ENCODE data around the gene CYB561. TPM values are rescaled to one million over a fixed set of nuclear protein-coding genes. Genes with fewer than 3 reads are reported as not detected.
A peak's percentile ranks its signal among the peaks of the same experiment; 100 is the strongest.

CYB561 gene
- polyA plus RNA-seq (ENCODE audit: insufficient read length in 4 of 4): 10 to 100 TPM; 25.7 to 33.8 (median 29.9) TPM

- peak; percentile 62 to 65 (median 64) for DNase-seq (ENCODE audit: low read depth in 4 of 4, low spot score in 3 of 4)
Measured at GRCh38 chr17:63445954-63446752, at the start of gene CYB561. Gene CYB561 (minus strand): TSS chr17:63446306. CDS start chr17:63437547, 8,759 bp downstream.

GRCh38 chr17:63495491-63495890, 49.4 kb upstream of the CYB561 start:
- no peak for DNase-seq (ENCODE audit: low read depth in 4 of 4, low spot score in 3 of 4)

GRCh38 chr17:63494300-63494928, 48.3 kb upstream of the CYB561 start:
- no peak for DNase-seq (ENCODE audit: low read depth in 4 of 4, low spot score in 3 of 4)

- DNase-seq (ENCODE audit: low read depth in 4 of 4, low spot score in 3 of 4): no peak
Measured at GRCh38 chr17:63493411-63493810, 47.3 kb upstream of the CYB561 start.

DNA sequence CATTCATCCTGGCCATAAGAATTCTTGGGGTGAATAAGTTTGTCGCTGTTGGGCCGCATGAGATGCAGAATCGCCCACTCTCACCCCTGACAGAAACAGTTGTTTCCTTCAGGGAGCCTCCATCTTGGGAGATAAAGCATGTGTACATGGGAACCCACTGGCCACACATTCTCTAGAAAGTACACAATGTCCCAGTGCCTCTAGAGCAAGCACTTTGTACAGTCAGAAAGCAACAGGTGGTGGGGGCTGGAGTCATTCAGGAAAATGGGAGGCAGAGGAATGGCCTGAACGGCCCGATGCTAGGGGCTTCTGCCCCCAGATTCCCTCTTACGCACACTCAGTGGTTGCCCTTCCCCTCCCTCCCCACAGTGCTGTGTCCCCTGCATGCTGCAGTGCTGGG, 46.8 kb upstream of the CYB561 start:
- DNase-seq (ENCODE audit: low read depth in 4 of 4, low spot score in 3 of 4): no peak

- no peak for DNase-seq (ENCODE audit: low read depth in 4 of 4, low spot score in 3 of 4)
Measured at GRCh38 chr17:63491977-63492618, 46.0 kb upstream of the CYB561 start.

DNA sequence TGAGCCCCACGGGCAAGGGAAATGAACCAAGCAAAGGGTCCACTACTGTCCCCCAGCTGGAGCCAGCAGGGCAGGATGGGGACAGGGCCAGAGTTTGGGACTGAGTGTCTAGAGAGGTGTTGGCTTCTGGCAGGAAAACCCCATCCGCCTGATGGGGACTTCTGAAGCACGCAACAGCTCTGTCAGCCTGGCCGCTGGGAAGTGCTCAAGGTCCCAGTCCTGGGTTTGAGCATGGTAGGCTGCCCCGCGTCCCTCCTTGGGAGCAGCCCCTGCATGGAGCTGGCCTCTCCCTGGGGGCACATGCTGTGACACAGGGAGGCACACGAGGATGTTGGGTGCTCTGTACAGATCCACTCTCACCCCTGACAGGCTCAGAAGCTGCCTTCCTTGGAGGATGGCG, 45.3 kb upstream of the CYB561 start:
- no peak for DNase-seq (ENCODE audit: low read depth in 4 of 4, low spot score in 3 of 4)

DNA sequence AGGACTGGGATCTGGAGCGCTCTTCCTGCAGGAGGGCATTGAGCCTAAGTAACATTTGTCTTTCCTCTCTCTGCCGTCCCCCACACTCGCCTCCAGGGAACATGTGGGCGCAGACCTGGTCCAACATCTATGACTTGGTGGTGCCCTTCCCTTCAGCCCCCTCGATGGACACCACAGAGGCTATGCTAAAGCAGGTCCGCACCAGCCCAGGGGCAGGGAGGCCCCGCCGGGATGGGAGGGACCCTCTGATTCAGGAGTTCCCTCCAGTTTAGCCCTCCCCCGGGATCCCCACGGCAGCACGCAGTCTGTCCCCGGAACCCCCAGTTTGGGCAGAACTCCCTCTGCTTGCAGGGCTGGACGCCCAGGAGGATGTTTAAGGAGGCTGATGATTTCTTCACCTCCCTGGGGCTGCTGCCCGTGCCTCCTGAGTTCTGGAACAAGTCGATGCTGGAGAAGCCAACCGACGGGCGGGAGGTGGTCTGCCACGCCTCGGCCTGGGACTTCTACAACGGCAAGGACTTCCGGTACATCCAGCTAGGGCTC, 44.8 kb upstream of the CYB561 start:
- DNase-seq (ENCODE audit: low read depth in 4 of 4, low spot score in 3 of 4): no peak

DNA sequence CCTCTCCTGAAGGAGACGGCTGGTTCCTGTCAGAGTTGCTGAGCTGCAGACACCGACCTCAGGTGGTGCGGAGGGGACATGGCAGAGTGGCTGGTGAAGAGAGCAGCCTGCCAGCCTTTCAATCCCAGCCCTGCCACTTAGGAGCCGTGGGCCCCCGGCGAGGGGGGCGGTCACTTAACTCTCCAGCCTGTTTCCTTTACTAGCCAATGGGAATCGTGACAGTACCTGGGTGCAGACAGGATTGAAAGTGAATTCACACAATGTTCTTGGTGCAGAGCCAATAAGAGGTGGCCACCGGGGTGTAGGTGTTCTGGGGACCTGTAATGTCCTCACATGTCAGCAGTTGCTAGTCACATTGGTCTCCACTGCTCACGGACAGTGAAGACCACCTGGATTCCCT, 44.2 kb upstream of the CYB561 start:
- DNase-seq (ENCODE audit: low read depth in 4 of 4, low spot score in 3 of 4): no peak

- no peak for DNase-seq (ENCODE audit: low read depth in 4 of 4, low spot score in 3 of 4)
Measured at GRCh38 chr17:63489291-63489690, 43.2 kb upstream of the CYB561 start.

GRCh38 chr17:63488851-63489250, 42.7 kb upstream of the CYB561 start:
- no peak for DNase-seq (ENCODE audit: low read depth in 4 of 4, low spot score in 3 of 4)

GRCh38 chr17:63487014-63487339, 40.9 kb upstream of the CYB561 start:
- DNase-seq (ENCODE audit: low read depth in 4 of 4, low spot score in 3 of 4): no peak

GRCh38 chr17:63486317-63487013, 40.4 kb upstream of the CYB561 start:
- DNase-seq (ENCODE audit: low read depth in 4 of 4, low spot score in 3 of 4): no peak

DNA sequence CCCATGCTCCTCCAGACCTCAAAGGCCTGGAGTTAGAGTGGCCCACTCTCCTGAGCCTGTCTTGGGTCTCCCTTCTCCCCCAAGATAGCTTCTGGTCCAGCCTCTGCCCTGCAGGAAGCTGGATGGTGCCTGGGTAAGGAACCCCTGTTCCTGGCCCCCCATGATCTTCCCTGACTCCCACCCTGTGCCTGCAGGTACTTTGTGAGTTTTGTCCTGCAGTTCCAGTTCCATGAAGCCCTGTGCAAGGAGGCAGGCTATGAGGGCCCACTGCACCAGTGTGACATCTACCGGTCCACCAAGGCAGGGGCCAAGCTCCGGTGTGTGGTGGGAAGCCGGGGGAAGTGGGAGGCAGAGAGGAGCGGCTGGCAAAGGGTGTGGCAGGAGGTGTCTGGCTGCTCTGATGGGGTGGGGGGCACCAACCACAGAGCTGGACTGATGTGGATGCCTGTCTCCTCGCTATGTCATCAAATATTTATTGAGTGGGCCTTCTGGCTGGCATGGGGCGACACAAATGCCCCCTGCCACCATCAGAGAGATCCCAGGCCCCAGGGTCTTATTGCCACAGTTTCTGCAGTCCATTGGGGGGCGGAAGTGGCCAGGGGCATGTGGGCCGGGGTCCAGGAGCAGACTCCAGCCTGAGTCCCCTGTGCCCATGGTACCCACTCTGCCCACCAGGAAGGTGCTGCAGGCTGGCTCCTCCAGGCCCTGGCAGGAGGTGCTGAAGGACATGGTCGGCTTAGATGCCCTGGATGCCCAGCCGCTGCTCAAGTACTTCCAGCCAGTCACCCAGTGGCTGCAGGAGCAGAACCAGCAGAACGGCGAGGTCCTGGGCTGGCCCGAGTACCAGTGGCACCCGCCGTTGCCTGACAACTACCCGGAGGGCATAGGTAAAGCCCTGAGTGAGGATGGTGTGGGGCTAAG, 37.8 kb upstream of the CYB561 start:
- DNase-seq (ENCODE audit: low read depth in 4 of 4, low spot score in 3 of 4): no peak

DNA sequence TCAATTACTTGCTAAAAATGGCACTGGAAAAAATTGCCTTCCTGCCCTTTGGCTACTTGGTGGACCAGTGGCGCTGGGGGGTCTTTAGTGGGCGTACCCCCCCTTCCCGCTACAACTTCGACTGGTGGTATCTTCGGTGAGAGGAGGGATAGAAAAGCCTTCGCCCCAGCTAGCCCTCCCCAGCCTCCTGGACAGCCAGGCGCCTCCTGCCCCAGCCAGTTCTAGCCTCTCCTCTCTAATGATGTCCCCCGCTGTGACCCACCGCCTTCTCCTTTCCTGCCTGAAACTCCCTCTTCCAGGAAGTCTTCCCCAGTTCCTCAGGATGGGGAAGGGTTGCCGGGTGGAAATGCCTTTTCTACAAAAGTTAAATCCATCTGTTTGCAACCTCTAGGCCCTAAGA, 36.9 kb upstream of the CYB561 start:
- DNase-seq (ENCODE audit: low read depth in 4 of 4, low spot score in 3 of 4): no peak

- no peak for DNase-seq (ENCODE audit: low read depth in 4 of 4, low spot score in 3 of 4)
Measured at GRCh38 chr17:63482509-63482908, 36.4 kb upstream of the CYB561 start.

DNA sequence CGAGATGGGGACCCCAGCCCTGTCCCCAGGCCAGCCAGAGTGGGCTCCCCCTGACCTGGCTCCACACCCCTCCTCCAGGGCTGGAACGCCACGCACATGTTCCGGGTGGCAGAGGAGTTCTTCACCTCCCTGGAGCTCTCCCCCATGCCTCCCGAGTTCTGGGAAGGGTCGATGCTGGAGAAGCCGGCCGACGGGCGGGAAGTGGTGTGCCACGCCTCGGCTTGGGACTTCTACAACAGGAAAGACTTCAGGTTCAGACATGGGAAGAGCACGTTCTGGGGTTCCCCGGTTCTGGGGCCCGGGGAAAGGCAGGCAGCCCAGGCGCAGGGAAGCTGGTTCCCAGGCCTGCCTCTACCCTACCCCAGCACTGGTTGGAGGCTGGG, 35.4 kb upstream of the CYB561 start:
- DNase-seq (ENCODE audit: low read depth in 4 of 4, low spot score in 3 of 4): no peak

DNA sequence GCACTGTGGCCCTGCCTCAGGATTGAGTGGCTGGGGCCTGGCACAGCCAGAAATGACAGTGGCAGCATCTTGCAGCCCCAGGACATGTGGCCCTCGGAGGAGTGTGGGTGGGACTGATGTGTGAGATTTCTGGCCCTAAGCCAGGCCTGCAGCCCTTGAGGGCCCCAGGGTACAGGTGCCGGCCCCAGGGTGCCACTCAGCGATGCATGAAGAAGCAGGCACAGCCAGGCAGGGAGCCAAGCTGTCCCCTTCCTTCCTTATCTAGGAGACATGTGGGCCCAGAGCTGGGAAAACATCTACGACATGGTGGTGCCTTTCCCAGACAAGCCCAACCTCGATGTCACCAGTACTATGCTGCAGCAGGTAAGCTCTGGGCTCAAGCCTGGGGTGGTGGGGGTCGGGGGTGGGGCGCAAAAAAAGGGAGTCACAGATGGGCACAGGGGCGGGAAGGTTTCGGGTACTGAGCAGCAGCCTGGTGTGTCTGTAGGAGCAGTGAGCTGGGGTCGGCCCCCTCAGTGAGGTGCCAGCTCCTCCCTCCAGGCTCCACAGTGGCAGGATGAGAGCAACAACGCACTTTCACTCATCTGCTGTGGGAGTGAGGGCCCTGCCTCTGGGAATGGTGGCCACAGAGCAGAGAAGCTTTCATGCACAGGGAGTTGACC, 34.9 kb upstream of the CYB561 start:
- DNase-seq (ENCODE audit: low read depth in 4 of 4, low spot score in 3 of 4): no peak

DNA sequence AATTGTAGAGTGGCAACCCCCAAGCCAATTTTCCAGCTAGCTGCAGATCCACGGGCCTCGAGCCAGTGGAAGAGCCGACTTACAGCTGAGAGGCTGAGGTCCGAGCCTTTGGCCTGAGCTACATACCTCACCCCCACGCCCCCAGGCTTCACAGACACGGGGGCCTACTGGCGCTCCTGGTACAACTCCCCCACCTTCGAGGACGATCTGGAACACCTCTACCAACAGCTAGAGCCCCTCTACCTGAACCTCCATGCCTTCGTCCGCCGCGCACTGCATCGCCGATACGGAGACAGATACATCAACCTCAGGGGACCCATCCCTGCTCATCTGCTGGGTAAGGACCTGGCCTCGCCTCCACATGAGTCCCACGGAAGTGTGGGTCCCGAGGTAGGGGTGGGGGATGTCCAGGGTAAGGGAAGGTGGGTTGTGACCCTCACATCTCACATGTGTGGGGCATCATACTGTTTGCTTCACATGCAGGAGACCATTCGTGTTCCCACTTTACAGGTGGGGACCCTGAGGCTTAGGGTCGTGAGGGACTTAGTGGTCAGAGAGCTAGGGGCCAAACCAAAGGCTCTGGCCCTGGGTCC, 34.2 kb upstream of the CYB561 start:
- DNase-seq (ENCODE audit: low read depth in 4 of 4, low spot score in 3 of 4): no peak
